PFSK-1 (cell line): ENCODE measurements around the gene STIM2.

Experiments
- POLR2AphosphoS5 ChIP-seq: IDR thresholded peaks from 2 replicates; pipeline ENCODE4 v1.6.1; 2012; ENCODE audit warnings: low read depth, mild to moderate bottlenecking, control low read depth, low read length, moderate library complexity
- SIN3A ChIP-seq: IDR thresholded peaks from 2 replicates; pipeline ENCODE4 v1.6.1; 2012; ENCODE audit warnings: mild to moderate bottlenecking, low read length, moderate library complexity, borderline replicate concordance; ENCODE audit not compliant: insufficient read depth

- TF ChIP-seq POLR2AphosphoS5 = no peak
- no peak for TF ChIP-seq SIN3A
Observed at GRCh38 chr4:27000820-27001219, 140.2 kb downstream of the STIM2 start.
